Measurements from ENCODE around the gene RPS19.

The RPS19 gene

GRCh38 chr19:41915776-41916414 is 55.8 kb downstream of the RPS19 start:
- DNase-seq = no peak

GRCh38 chr19:41917676-41918075 is 57.6 kb downstream of the RPS19 start:
- DNase-seq = no peak

GRCh38 chr19:41918095-41918494 is 58.0 kb downstream of the RPS19 start:
- DNase-seq = no peak

GRCh38 chr19:41918653-41919244 is 58.7 kb downstream of the RPS19 start:
- DNase-seq = no peak

- no peak for DNase-seq
Observed at GRCh38 chr19:41919948-41920712, 60.1 kb downstream of the RPS19 start.

GRCh38 chr19:41920882-41921576 is 61.0 kb downstream of the RPS19 start:
- no peak for DNase-seq

GRCh38 chr19:41921577-41922576 is 61.8 kb downstream of the RPS19 start:
- DNase-seq = no peak
